B cell (primary cell): ENCODE measurements around the gene KRTAP15-1. TPM values are rescaled to one million over a fixed set of nuclear protein-coding genes. Genes with fewer than 3 reads are reported as not detected.

Source experiments
- ATAC-seq: fragments of 200-7000 bp; cut with Tn5 transposase; one replicate; pipeline ENCODE4 v1.10.0; 2021; ENCODE audit warnings: low read depth, mild to moderate bottlenecking, moderate number of reproducible peaks, moderate library complexity
- CTCF ChIA-PET: fragments of 350-600 bp; sonication (Branson Sonifier 250); formaldehyde crosslinking; loops from one replicate; lab custom pipeline; 2021; ENCODE audit warnings: antibody characterized with exemption, inconsistent platforms; lab: Charles Lee
- POLR2A ChIA-PET: fragments of 350-600 bp; sonication (Branson Sonifier 250); formaldehyde crosslinking; loops from one replicate; lab custom pipeline; 2021; ENCODE audit warnings: antibody characterized with exemption; lab: Charles Lee
- DNase-seq: peaks from one replicate; pipeline ENCODE4 v3.0.0; 2013
- H2AFZ ChIP-seq: 2 replicates; pipeline ENCODE4 v1.6.1; 2012; ENCODE audit warnings: mild to moderate bottlenecking, low read depth, low read length; ENCODE audit not compliant: insufficient read depth, poor library complexity, severe bottlenecking
- H3K27ac ChIP-seq, 2 donors: 1 replicate in 1 of 2; 2 replicates in 1 of 2; pipeline ENCODE4 v1.5.1; 2012 to 2013; ENCODE audit warnings: low read length in 2 of 2, mild to moderate bottlenecking in 2 of 2, moderate library complexity in 1 of 2
- H3K27me3 ChIP-seq, 4 experiments: fragments of 200-600 bp in 1 of 4; sonication (generic) in 1 of 4; replicated peaks in 1 of 4; 1 replicate in 2 of 4; 2 replicates in 2 of 4; pipeline versions ENCODE4 v1.6.1 to v1.7.0; 2013 to 2016; ENCODE audit warnings: low read length in 3 of 4, mild to moderate bottlenecking in 2 of 4, mixed read lengths in 1 of 4, moderate library complexity in 1 of 4; ENCODE audit not compliant: insufficient read depth in 4 of 4, control insufficient read depth in 3 of 4; ENCODE audit errors: control extremely low read depth in 1 of 4
- H3K36me3 ChIP-seq, 2 experiments: replicated peaks in 1 of 2; 1 replicate in 1 of 2; 2 replicates in 1 of 2; pipeline versions ENCODE4 v1.6.1 to v1.7.1; 2013; ENCODE audit warnings: low read length in 1 of 2; ENCODE audit not compliant: insufficient read depth in 2 of 2, control insufficient read depth in 1 of 2; ENCODE audit errors: control extremely low read depth in 1 of 2, extremely low read depth in 1 of 2
- H3K4me1 ChIP-seq, 2 donors: fragments of 200-600 bp in 1 of 2; sonication (generic) in 1 of 2; 1 replicate in 1 of 2; 2 replicates in 1 of 2; pipeline versions ENCODE4 v1.5.1 to v1.6.1; 2013 to 2017; ENCODE audit warnings: low read length in 2 of 2; ENCODE audit not compliant: control insufficient read depth in 2 of 2, insufficient read depth in 2 of 2
- H3K4me2 ChIP-seq: replicated peaks from 2 replicates; pipeline ENCODE3; 2012; ENCODE audit warnings: mild to moderate bottlenecking, low read depth, low read length; ENCODE audit not compliant: poor library complexity, severe bottlenecking
- H3K4me3 ChIP-seq, 5 experiments: fragments of 200-600 bp in 1 of 5; sonication (generic) in 1 of 5; 1 replicate in 3 of 5; 2 replicates in 2 of 5; pipeline versions ENCODE4 v1.5.1 to v1.7.0; 2011 to 2016; ENCODE audit warnings: low read length in 4 of 5, mild to moderate bottlenecking in 4 of 5, low read depth in 2 of 5, control low read depth in 1 of 5, moderate library complexity in 1 of 5; ENCODE audit not compliant: insufficient read depth in 1 of 5; ENCODE audit errors: control extremely low read depth in 1 of 5, extremely low read depth in 1 of 5
- H3K79me2 ChIP-seq: fragments of 200-600 bp; sonication (generic); one replicate; pipeline ENCODE4 v1.6.0; 2016; ENCODE audit warnings: low read length; ENCODE audit not compliant: control insufficient read depth, insufficient read depth
- H3K9ac ChIP-seq: fragments of 200-600 bp; sonication (generic); 2 replicates; pipeline ENCODE4 v1.6.1; 2017; ENCODE audit warnings: mild to moderate bottlenecking, low read length, moderate library complexity
- H3K9me3 ChIP-seq, 3 donors: one replicate each; pipeline versions ENCODE4 v1.6.1 to v1.7.1; 2013; ENCODE audit warnings: low read length in 2 of 3; ENCODE audit not compliant: control insufficient read depth in 2 of 3, insufficient read depth in 1 of 3; ENCODE audit errors: control extremely low read depth in 1 of 3
- H4K20me1 ChIP-seq: 2 replicates; pipeline ENCODE4 v1.6.0; 2012; ENCODE audit warnings: mild to moderate bottlenecking, low read length; ENCODE audit not compliant: insufficient read depth, control insufficient read depth, poor library complexity, severe bottlenecking
- H3K27ac Mint-ChIP-seq: one replicate; pipeline ENCODE4 v1.8.0; 2021; ENCODE audit warnings: mixed read lengths
- H3K27me3 Mint-ChIP-seq: one replicate; pipeline ENCODE4 v1.8.0; 2021; ENCODE audit warnings: mixed read lengths
- H3K4me1 Mint-ChIP-seq: one replicate; pipeline ENCODE4 v1.8.0; 2021; ENCODE audit warnings: mixed read lengths
- H3K4me3 Mint-ChIP-seq: one replicate; pipeline ENCODE4 v1.8.0; 2021; ENCODE audit warnings: mixed read lengths
- H3K9me3 Mint-ChIP-seq: one replicate; pipeline ENCODE4 v1.8.0; 2022; ENCODE audit warnings: mixed read lengths; ENCODE audit not compliant: insufficient read depth
- CTCF ChIP-seq: fragments of 200-600 bp; IDR thresholded peaks from one replicate; pipeline ENCODE4 v1.8.0; 2022; ENCODE audit warnings: antibody characterized with exemption, mild to moderate bottlenecking
- EZH2 ChIP-seq: IDR thresholded peaks from 2 replicates; pipeline ENCODE4 v1.6.1; 2012; ENCODE audit warnings: borderline replicate concordance, low read depth, mild to moderate bottlenecking, moderate library complexity, low read length; ENCODE audit not compliant: insufficient read depth, poor library complexity, severe bottlenecking
- WGBS: methylation state at CpG from one replicate; pipeline ENCODE4 v1.1.5; 2013; ENCODE audit warnings: missing lambda C conversion rate; ENCODE audit not compliant: insufficient coverage; 5-methylcytosine and 5-hydroxymethylcytosine counted together
- intact Hi-C: fragments of 100-400 bp; cut with micrococcal nuclease; formaldehyde crosslinking; loops from one replicate; pipeline ENCODE4 v1.10.0; 2022
- polyA plus RNA-seq: library from polyadenylated mRNA; depleted of rRNA; stranded (reverse); fragments of >200 nt; gene quantifications from 2 replicates; pipeline ENCODE4 v1.2.3, GENCODE V29; 2012
- total RNA-seq, 2 donors: library from RNA; stranded (reverse); fragments of 120-200 nt in 1 of 2; gene quantifications; 1 replicate in 1 of 2; 2 replicates in 1 of 2; pipeline versions ENCODE4 v1.2.3 to v1.2.4, GENCODE V29; 2013 to 2022

Gene KRTAP15-1
- total and polyA plus RNA-seq, 2 donors (not counting 1 experiment from before 2014, with no cell fraction given) = not detected

DNA sequence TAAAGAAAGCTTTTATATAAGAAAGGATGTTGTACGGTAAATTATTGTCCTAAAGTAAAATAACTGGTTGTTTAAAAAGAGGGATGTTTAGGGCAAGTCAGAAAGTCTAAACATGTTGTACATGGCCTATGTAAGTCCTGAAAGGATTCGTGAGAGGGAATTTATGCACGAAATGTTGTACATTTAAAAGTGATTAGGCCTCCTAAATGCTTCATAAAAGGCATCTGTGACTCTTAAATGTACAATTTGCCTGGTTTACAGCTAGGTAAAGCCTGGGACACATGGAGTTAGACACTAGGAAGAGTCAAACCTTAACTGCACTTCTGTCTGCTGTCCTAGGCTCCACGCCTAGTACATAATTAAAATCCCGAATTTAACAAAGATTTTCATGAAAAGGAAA lies 24.1 kb upstream of the KRTAP15-1 start:
- DNase-seq (no peak), ATAC-seq (no peak)
- Mint-ChIP-seq H3K4me3 (no peak overlapping the region), H3K27me3 (no peaks in the 10 kb centered on the region), H3K4me1 (no peaks in the 10 kb centered on the region), H3K27ac (no peak overlapping the region), H3K9me3 (no peaks in the 10 kb centered on the region)
- no peak overlapping the region for H3K9ac ChIP-seq
- intact Hi-C loops = no loop called here
- no peak for TF ChIP-seq CTCF
- no peak for TF ChIP-seq EZH2
- CTCF ChIA-PET = no interaction called here
- no peak overlapping the region for H2AFZ ChIP-seq
- H3K79me2 ChIP-seq = no peaks in the 10 kb centered on the region
- no peaks in the 10 kb centered on the region for H4K20me1 ChIP-seq
- H3K9me3 ChIP-seq = peaks cover 0 to 2% (median 0%) of the 10 kb centered on the region in 3 donors
- no peaks in the 10 kb centered on the region for H3K27me3 ChIP-seq
- no peak overlapping the region for H3K27ac ChIP-seq
- no peaks in the 10 kb centered on the region for H3K4me1 ChIP-seq
- H3K36me3 ChIP-seq = no peaks in the 10 kb centered on the region
- no peak overlapping the region for H3K4me3 ChIP-seq
- H3K4me2 ChIP-seq = no peak overlapping the region
- 81% methylated on average over 4 of the region's 5 CpGs for WGBS
- POLR2A ChIA-PET = no interaction called here

- H3K4me1 ChIP-seq = no peaks in the 10 kb centered on the region
- 88% methylated on average over 3 of the region's 5 CpGs for WGBS
- H3K4me2 ChIP-seq = no peak within 1 kb of the TSS
- H3K36me3 ChIP-seq = no peaks in the 10 kb centered on the region
- H3K9me3 ChIP-seq = peaks cover 0 to 9% (median 0%) of the 10 kb centered on the region in 3 donors
- no peaks in the 10 kb centered on the region for H3K79me2 ChIP-seq
- H3K9ac ChIP-seq = no peak within 1 kb of the TSS
- no peak within 1 kb of the TSS for H3K4me3 ChIP-seq
- H3K27ac ChIP-seq = no peak within 1 kb of the TSS
- Mint-ChIP-seq H3K9me3 (no peaks in the 10 kb centered on the region), H3K4me1 (no peaks in the 10 kb centered on the region), H3K4me3 (no peak within 1 kb of the TSS), H3K27ac (no peak within 1 kb of the TSS), H3K27me3 (no peaks in the 10 kb centered on the region)
- CTCF ChIA-PET = no interaction called here
- H3K27me3 ChIP-seq = no peaks in the 10 kb centered on the region
- H4K20me1 ChIP-seq = no peaks in the 10 kb centered on the region
- DNase-seq (no peak), ATAC-seq (no peak)
- intact Hi-C loops = no loop called here
- POLR2A ChIA-PET = no interaction called here
- TF ChIP-seq EZH2 = no peak
- TF ChIP-seq CTCF = no peak
- H2AFZ ChIP-seq = no peak within 1 kb of the TSS
Measured at GRCh38 chr21:30425826-30426225, 14.2 kb upstream of the KRTAP15-1 start, which contains the start of gene KRTAP13-3. Gene KRTAP13-3 (minus strand): TSS chr21:30425926. CDS start chr21:30425912, 14 bp downstream.
